DND-41 (cell line): ENCODE results near the gene MED31.
A peak's percentile ranks its signal among the peaks of the same experiment; 100 is the strongest.

Source experiments
- ATAC-seq: fragments of 200-7000 bp; cut with Tn5 transposase; 3 replicates; pipeline ENCODE4 v1.9.1; 2021; ENCODE audit warnings: low read depth; ENCODE audit not compliant: insufficient read depth
- DNase-seq: peaks from one replicate; pipeline ENCODE4 v3.0.0-alpha.2; 2020
- H2AFZ ChIP-seq: 2 replicates; pipeline ENCODE4 v1.6.0; 2012; ENCODE audit warnings: low read depth, low read length
- H3K27ac ChIP-seq: 2 replicates; pipeline ENCODE4 v1.5.1; 2012; ENCODE audit warnings: low read length, inconsistent platforms
- H3K27me3 ChIP-seq: fragments of 200-600 bp; sonication (generic); 2 replicates; pipeline ENCODE4 v1.6.0; 2012; ENCODE audit warnings: low read length, mild to moderate bottlenecking, inconsistent platforms; ENCODE audit not compliant: insufficient read depth, poor library complexity
- H3K36me3 ChIP-seq: 2 replicates; pipeline ENCODE4 v1.5.1; 2012; ENCODE audit warnings: low read length, inconsistent platforms; ENCODE audit not compliant: insufficient read depth
- H3K4me1 ChIP-seq: 2 replicates; pipeline ENCODE4 v1.5.1; 2012; ENCODE audit warnings: mild to moderate bottlenecking, low read length; ENCODE audit not compliant: insufficient read depth
- H3K4me2 ChIP-seq: 2 replicates; pipeline ENCODE4 v1.6.0; 2012; ENCODE audit warnings: mild to moderate bottlenecking, moderate library complexity, low read length, inconsistent platforms; ENCODE audit not compliant: insufficient read depth
- H3K4me3 ChIP-seq, 2 experiments: fragments of 200-600 bp in 1 of 2; shearing (Covaris generic) in 1 of 2; 2 replicates each; pipeline ENCODE4 v1.5.1; 2012 to 2016; ENCODE audit warnings: inconsistent platforms in 2 of 2, low read length in 2 of 2, mild to moderate bottlenecking in 2 of 2, low read depth in 1 of 2, moderate library complexity in 1 of 2
- H3K79me2 ChIP-seq: 2 replicates; pipeline ENCODE4 v1.6.0; 2012; ENCODE audit warnings: low read length, inconsistent platforms; ENCODE audit not compliant: insufficient read depth
- H3K9ac ChIP-seq: 2 replicates; pipeline ENCODE4 v1.6.0; 2012; ENCODE audit warnings: low read depth, mild to moderate bottlenecking, inconsistent platforms, low read length, moderate library complexity
- H3K9me3 ChIP-seq: 2 replicates; pipeline ENCODE4 v1.5.1; 2012; ENCODE audit warnings: low read length, moderate library complexity, mild to moderate bottlenecking, inconsistent platforms; ENCODE audit not compliant: insufficient read depth, severe bottlenecking
- H4K20me1 ChIP-seq: 2 replicates; pipeline ENCODE4 v1.6.0; 2012; ENCODE audit warnings: low read length; ENCODE audit not compliant: insufficient read depth
- CTCF ChIP-seq: IDR thresholded peaks from 2 replicates; pipeline ENCODE4 v1.5.1; 2012; ENCODE audit warnings: borderline replicate concordance, low read length, moderate library complexity, mild to moderate bottlenecking; ENCODE audit not compliant: poor library complexity, severe bottlenecking; ENCODE audit errors: extremely low read depth
- EZH2 ChIP-seq: IDR thresholded peaks from 3 replicates; pipeline ENCODE4 v1.6.1; 2012; ENCODE audit warnings: borderline replicate concordance, low read depth, mild to moderate bottlenecking, moderate library complexity, low read length, inconsistent platforms; ENCODE audit not compliant: severe bottlenecking

MED31 gene

DNA sequence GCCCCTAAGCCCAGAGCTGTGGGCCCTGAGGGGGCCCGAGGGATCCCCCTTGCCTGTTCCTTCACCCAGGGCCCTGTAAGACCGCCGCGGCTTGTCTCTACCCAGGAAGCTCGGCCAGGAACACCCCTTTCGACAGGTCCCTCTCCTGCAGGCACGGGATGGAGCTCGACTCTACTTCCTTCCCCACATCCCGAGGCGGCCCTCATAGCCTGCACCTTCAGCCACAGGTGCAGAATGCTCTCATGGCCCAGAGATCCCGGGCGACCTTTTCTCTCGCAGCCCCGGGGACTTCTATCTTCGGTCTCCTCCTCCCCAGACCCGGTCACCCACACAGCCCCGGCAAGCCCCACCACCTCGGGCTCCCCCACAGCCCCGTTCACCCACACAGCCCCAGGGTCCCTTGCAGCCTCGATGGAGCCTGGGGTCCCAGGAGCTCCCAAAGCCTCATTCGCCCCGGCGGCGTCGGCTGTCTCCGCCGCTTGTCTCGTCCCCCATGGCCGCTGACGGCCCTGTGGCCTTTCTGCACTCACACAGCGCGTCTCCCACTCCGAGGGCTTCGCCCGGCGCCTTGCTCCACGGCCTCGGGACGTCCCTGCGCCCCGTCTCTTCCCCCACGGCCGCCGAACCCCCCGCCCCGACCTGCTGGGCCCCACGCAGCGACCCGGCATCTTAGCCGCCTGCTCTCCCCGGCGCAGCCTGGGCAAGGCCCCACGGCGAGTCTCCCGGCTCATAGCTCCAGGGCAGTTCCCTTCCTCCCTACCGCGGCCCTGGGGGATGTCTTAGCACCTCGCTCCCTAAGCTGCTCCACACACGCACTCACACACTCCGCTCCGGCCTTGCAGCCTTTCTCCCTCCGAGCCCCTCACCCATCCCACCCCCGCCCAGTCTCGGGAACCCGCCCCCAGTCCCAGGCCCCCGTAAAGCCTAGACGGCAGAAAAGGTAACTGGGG is 11.5 kb downstream of the MED31 start:
- no peaks in the 10 kb centered on the region for H3K27me3 ChIP-seq
- DNase-seq (peak; percentile 32), ATAC-seq (peak; percentile 52)
- peaks cover 18% of the 10 kb centered on the region; the same call in 1 of the 2 replicates for H4K20me1 ChIP-seq
- peak overlapping the region; percentile 99 for H2AFZ ChIP-seq
- peak overlapping the region; percentile 81 for H3K4me2 ChIP-seq
- TF ChIP-seq CTCF: no peak
- no peak for TF ChIP-seq EZH2
- H3K9me3 ChIP-seq: no peaks in the 10 kb centered on the region
- peaks cover 21% of the 10 kb centered on the region for H3K36me3 ChIP-seq
- peak overlapping the region; percentile 65 for H3K9ac ChIP-seq
- H3K4me1 ChIP-seq: peaks cover 49% of the 10 kb centered on the region
- H3K79me2 ChIP-seq: peaks cover 59% of the 10 kb centered on the region
- H3K4me3 ChIP-seq: peak overlapping the region; percentile 41 to 67
- H3K27ac ChIP-seq: peak overlapping the region; percentile 99

DNA sequence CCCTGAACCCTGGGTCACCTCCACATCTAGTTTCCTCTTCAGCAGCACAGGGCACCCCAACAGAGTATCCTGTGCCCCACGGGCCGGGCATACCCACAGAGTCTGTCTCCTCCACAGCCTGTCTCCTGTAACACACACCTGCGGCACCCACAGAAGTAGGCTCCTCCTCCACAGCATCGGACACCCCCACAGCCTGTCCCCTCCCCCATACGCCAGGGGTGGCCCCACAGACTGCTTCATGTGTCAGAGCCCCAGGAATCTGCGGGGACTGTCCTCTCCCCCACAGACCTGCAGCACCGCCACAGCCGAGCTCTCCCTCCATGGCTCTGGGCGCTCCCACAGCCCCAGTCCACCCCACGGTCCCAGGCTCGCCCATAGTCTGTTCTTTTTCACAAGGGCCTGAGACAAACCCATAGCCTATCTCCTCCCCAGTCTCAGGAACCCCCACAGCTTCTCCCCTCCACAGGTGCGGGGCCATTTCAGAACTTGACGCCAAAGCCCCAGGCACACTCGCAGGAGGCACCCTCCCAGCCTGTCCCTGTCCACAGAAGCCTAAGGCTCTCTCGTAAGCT is 12.3 kb downstream of the MED31 start:
- Histone ChIP-seq H3K79me2 (peaks cover 51% of the 10 kb centered on the region), H3K9me3 (no peaks in the 10 kb centered on the region), H3K27me3 (no peaks in the 10 kb centered on the region), H3K27ac (peak overlapping the region; percentile 99), H4K20me1 (peaks cover 12% of the 10 kb centered on the region; the same call in 1 of the 2 replicates), H3K4me1 (peaks cover 44% of the 10 kb centered on the region), H3K4me2 (peak overlapping the region; percentile 81), H3K36me3 (peaks cover 18% of the 10 kb centered on the region), H2AFZ (0 out of 2 replicates have a peak overlapping the region, but pooled peaks have one; percentile 29), H3K9ac (peak overlapping the region; percentile 65), H3K4me3 (peak overlapping the region; percentile 41 to 67; a peak in 3 of 4 replicates)
- ATAC-seq (no peak), DNase-seq (no peak)
- TF ChIP-seq EZH2 (no peak), CTCF (no peak)

GRCh38 chr17:6638046-6638908 is 13.1 kb downstream of the MED31 start:
- ATAC-seq (no peak), DNase-seq (no peak)
- Histone ChIP-seq H3K36me3 (peaks cover 16% of the 10 kb centered on the region), H4K20me1 (peaks cover 12% of the 10 kb centered on the region; the same call in 1 of the 2 replicates), H3K9ac (peak overlapping the region; percentile 65; the same call in 1 of the 2 replicates), H3K4me3 (0 out of 4 replicates have a peak overlapping the region, but pooled peaks of 1 of the 2 experiments have one; percentile 67), H3K27me3 (no peaks in the 10 kb centered on the region), H2AFZ (no peak overlapping the region), H3K9me3 (no peaks in the 10 kb centered on the region), H3K27ac (no peak overlapping the region), H3K79me2 (peaks cover 43% of the 10 kb centered on the region), H3K4me1 (peaks cover 36% of the 10 kb centered on the region), H3K4me2 (peak overlapping the region; percentile 81)
- TF ChIP-seq EZH2 (no peak), CTCF (no peak)
